IPS-15b (cell line): ENCODE measurements around the gene LCE2D.

Experiments used
- H3K27me3 ChIP-seq: one replicate; pipeline ENCODE4 v1.6.1; 2013; ENCODE audit warnings: low read length; ENCODE audit not compliant: control insufficient read depth, insufficient read depth
- H3K36me3 ChIP-seq: one replicate; pipeline ENCODE4 v1.6.1; 2013; ENCODE audit warnings: low read length; ENCODE audit not compliant: control insufficient read depth, insufficient read depth
- H3K4me1 ChIP-seq: one replicate; pipeline ENCODE4 v1.6.1; 2013; ENCODE audit warnings: mild to moderate bottlenecking, low read length; ENCODE audit not compliant: control insufficient read depth, insufficient read depth
- H3K4me3 ChIP-seq: one replicate; pipeline ENCODE4 v1.5.1; 2013; ENCODE audit warnings: low read depth, low read length
- H3K9ac ChIP-seq: one replicate; pipeline ENCODE4 v1.6.1; 2013; ENCODE audit warnings: low read depth, mild to moderate bottlenecking, low read length
- H3K9me3 ChIP-seq: one replicate; pipeline ENCODE4 v1.6.1; 2013; ENCODE audit warnings: mild to moderate bottlenecking, low read length; ENCODE audit not compliant: control insufficient read depth, insufficient read depth

LCE2D gene

DNA sequence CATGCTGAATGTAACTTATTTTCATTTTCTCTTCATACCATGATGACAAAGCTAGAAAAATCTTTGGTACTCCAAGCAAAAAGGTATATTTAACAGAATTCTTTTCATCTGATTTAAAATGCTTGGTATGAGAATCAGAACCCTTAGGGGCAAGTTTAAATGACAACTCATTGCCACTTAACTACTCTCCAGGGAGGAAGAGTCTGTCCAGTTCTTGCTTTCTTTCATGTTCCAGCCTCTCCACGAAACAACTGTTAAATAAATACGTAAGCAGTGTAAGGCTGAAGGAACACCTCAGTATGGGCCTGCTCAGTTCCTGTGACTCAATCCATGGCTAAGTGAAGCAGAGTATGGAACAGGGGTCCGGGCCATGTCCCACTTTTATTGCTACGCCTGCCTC, 36.6 kb downstream of the LCE2D start:
- Histone ChIP-seq H3K9ac (no peak overlapping the region), H3K27me3 (no peaks in the 10 kb centered on the region), H3K4me1 (no peaks in the 10 kb centered on the region), H3K4me3 (no peak overlapping the region), H3K36me3 (no peaks in the 10 kb centered on the region), H3K9me3 (peaks cover 15% of the 10 kb centered on the region)

DNA sequence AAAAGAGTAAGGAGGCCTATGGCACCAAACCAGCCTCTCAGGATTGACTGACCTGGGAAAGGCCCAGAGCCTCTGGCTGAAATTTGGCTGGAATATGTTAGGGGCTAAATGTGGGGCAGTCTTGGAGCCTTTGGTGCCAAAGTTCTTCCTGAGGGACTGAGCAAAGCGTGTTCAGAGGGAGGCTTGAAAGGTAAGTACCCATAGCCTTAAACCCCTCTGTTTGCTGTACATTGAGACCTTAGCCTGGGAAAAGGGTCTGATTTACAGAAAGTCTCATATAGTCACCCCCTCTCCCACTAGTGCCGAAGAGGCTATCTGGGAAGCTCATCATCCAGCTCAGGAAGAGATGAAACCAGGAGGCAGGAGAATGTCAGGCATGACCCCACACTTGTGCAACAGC, 44.7 kb downstream of the LCE2D start, which contains the start of gene LCE4A:
Gene LCE4A, plus strand, starts transcription at position 301 of the 400 bp plus-strand sequence. CDS start 916 bp downstream, outside the sequence.
- no peaks in the 10 kb centered on the region for H3K36me3 ChIP-seq
- no peak within 1 kb of the TSS for H3K9ac ChIP-seq
- no peaks in the 10 kb centered on the region for H3K27me3 ChIP-seq
- H3K4me1 ChIP-seq: no peaks in the 10 kb centered on the region
- peaks cover 13% of the 10 kb centered on the region for H3K9me3 ChIP-seq
- H3K4me3 ChIP-seq: no peak within 1 kb of the TSS
